CD4-positive, alpha-beta T cell (primary cell): Measurements from ENCODE around the gene TCHP. TPM values are rescaled to one million over a fixed set of nuclear protein-coding genes. Genes with fewer than 3 reads are reported as not detected.

Source experiments
- ATAC-seq: fragments of 200-7000 bp; cut with Tn5 transposase; one replicate; pipeline ENCODE4 v1.10.0; 2022; ENCODE audit warnings: mild to moderate bottlenecking; ENCODE audit not compliant: poor library complexity
- CTCF ChIA-PET: fragments of 350-600 bp; sonication (Branson Sonifier 250); formaldehyde crosslinking; loops from one replicate; lab custom pipeline; 2021; ENCODE audit warnings: antibody characterized with exemption, inconsistent platforms; lab: Charles Lee
- POLR2A ChIA-PET: fragments of 350-600 bp; sonication (Branson Sonifier 250); formaldehyde crosslinking; loops from one replicate; lab custom pipeline; 2021; ENCODE audit warnings: antibody characterized with exemption, inconsistent platforms; lab: Charles Lee
- DNase-seq, 14 experiments: peaks; one replicate each; pipeline ENCODE4 v3.0.0-alpha.2; 2013 to 2020; ENCODE audit warnings: mixed read lengths in 2 of 14
- H3K27ac ChIP-seq, 2 donors: one replicate each; pipeline versions ENCODE4 v1.5.1 to v1.7.0; 2013; ENCODE audit warnings: low read length in 2 of 2, low read depth in 1 of 2, mild to moderate bottlenecking in 1 of 2
- H3K27me3 ChIP-seq, 2 experiments: 1 replicate in 1 of 2; 2 replicates in 1 of 2; pipeline versions ENCODE4 v1.6.1 to v1.7.0; 2013; ENCODE audit warnings: low read length in 2 of 2, control low read depth in 1 of 2, mild to moderate bottlenecking in 1 of 2, moderate library complexity in 1 of 2; ENCODE audit not compliant: insufficient read depth in 2 of 2, control insufficient read depth in 1 of 2
- H3K36me3 ChIP-seq: one replicate; pipeline ENCODE4 v1.6.1; 2013; ENCODE audit warnings: low read length, control low read depth; ENCODE audit not compliant: insufficient read depth
- H3K4me1 ChIP-seq: one replicate; pipeline ENCODE4 v1.6.1; 2013; ENCODE audit warnings: low read length, control low read depth; ENCODE audit not compliant: insufficient read depth
- H3K4me3 ChIP-seq: one replicate; pipeline ENCODE4 v1.5.1; 2013; ENCODE audit warnings: mild to moderate bottlenecking, low read length, moderate library complexity
- H3K9me3 ChIP-seq, 2 experiments: 1 replicate in 1 of 2; 2 replicates in 1 of 2; pipeline versions ENCODE4 v1.6.1 to v1.7.0; 2013; ENCODE audit warnings: low read length in 2 of 2, mild to moderate bottlenecking in 2 of 2, control low read depth in 1 of 2, moderate library complexity in 1 of 2; ENCODE audit not compliant: control insufficient read depth in 1 of 2, insufficient read depth in 1 of 2
- H3K27ac Mint-ChIP-seq: one replicate; pipeline ENCODE4 v1.8.0; 2020; ENCODE audit warnings: mixed read lengths
- H3K27me3 Mint-ChIP-seq: one replicate; pipeline ENCODE4 v1.8.0; 2021; ENCODE audit warnings: mixed read lengths
- H3K36me3 Mint-ChIP-seq: one replicate; pipeline ENCODE4 v1.8.0; 2021; ENCODE audit warnings: low read depth, mixed read lengths
- H3K4me1 Mint-ChIP-seq: one replicate; pipeline ENCODE4 v1.8.0; 2021; ENCODE audit warnings: low read depth, mixed read lengths
- H3K4me3 Mint-ChIP-seq: one replicate; pipeline ENCODE4 v1.8.0; 2020; ENCODE audit warnings: mild to moderate bottlenecking, mixed read lengths
- H3K9me3 Mint-ChIP-seq: one replicate; pipeline ENCODE4 v1.8.0; 2020; ENCODE audit warnings: mixed read lengths
- intact Hi-C, 2 experiments: fragments of 100-400 bp; cut with DNase I in 1 of 2; cut with micrococcal nuclease in 1 of 2; formaldehyde crosslinking; loops; one replicate each; pipeline versions ENCODE4 v1.15.1 to v1.9.0; 2023 to 2025; cut with DNase I, micrococcal nuclease
- total RNA-seq, 174 experiments: library from RNA in 2 of 174; stranded (reverse) in 2 of 174; gene quantifications; one replicate each; pipeline ENCODE4 v1.2.3 and lab custom pipeline; 2021 to 2026
- TF ChIP-seq, protein P1 (sequence below): fragments of 200-600 bp; IDR thresholded peaks from one replicate; pipeline ENCODE4 v1.8.0; 2022; ENCODE audit warnings: antibody characterized with exemption, mild to moderate bottlenecking

TCHP gene
- total RNA-seq, 2 experiments from 2014 or later: 13.2 to 13.6 TPM

DNA sequence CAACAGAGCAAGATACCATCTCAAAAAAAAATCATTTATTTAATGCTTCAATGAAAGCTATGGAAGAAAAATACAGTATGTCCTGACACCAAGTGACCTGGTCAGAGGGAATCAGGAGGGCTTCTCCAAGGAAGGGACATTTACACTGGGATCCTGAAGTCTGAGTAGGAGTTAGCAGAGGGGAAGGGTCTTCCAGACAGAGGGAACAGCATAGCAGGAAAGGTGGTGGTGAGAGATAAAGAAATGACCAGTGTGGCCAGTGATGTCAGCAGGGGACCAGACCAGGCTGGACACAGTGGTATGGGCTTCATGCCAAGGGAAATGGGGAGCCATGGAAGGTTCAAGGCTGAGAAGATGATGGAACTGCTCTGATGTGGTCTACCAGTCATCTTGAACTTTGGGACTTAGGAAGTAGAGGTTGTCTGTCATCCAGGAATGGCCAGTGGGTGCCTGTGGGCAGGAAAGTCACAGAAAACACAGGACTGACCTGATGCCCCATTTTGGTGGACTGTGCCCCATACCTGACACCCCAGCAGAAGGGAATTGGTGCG is 7.8 kb upstream of the TCHP start:
- Histone ChIP-seq H3K27ac (no peak overlapping the region), H3K36me3 (no peaks in the 10 kb centered on the region), H3K4me3 (no peak overlapping the region), H3K4me1 (peaks cover 44% of the 10 kb centered on the region), H3K9me3 (no peaks in the 10 kb centered on the region), H3K27me3 (no peaks in the 10 kb centered on the region)
- DNase-seq (no peak), ATAC-seq (no peak)
- Mint-ChIP-seq H3K4me3 (no peak overlapping the region), H3K36me3 (no peaks in the 10 kb centered on the region), H3K4me1 (peaks cover 37% of the 10 kb centered on the region), H3K27ac (no peak overlapping the region), H3K9me3 (no peaks in the 10 kb centered on the region), H3K27me3 (no peaks in the 10 kb centered on the region)
- TF ChIP-seq, protein P1, sequence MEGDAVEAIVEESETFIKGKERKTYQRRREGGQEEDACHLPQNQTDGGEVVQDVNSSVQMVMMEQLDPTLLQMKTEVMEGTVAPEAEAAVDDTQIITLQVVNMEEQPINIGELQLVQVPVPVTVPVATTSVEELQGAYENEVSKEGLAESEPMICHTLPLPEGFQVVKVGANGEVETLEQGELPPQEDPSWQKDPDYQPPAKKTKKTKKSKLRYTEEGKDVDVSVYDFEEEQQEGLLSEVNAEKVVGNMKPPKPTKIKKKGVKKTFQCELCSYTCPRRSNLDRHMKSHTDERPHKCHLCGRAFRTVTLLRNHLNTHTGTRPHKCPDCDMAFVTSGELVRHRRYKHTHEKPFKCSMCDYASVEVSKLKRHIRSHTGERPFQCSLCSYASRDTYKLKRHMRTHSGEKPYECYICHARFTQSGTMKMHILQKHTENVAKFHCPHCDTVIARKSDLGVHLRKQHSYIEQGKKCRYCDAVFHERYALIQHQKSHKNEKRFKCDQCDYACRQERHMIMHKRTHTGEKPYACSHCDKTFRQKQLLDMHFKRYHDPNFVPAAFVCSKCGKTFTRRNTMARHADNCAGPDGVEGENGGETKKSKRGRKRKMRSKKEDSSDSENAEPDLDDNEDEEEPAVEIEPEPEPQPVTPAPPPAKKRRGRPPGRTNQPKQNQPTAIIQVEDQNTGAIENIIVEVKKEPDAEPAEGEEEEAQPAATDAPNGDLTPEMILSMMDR: no peak
- POLR2A ChIA-PET: no interaction called here
- intact Hi-C loops: no loop called here
- CTCF ChIA-PET: no interaction called here

DNA sequence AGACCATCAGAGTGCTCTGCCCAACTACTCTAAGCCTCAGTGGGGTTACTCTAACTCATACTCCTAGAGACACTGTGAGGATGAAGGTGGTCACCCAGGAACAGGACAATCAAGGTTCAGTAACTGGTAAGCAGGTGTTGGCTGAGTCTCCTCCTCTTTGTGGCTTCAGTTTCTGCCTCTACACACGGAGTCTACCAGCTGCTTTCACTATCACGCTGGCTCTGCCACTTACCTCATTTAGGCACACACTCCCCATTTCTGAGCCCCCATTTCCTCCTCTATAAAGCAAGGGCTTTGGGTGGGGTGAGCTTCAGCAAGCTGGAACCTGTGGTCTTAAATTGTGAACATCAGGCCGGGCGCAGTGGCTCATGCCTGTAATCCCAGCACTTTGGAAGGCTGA is 7.3 kb upstream of the TCHP start:
- intact Hi-C loops: no loop called here
- ChIA-PET CTCF (no interaction called here), POLR2A (no interaction called here)
- TF ChIP-seq, protein P1: no peak
- DNase-seq: peak in 2 of 14 experiments; percentile 21 to 71
- Histone ChIP-seq H3K9me3 (no peaks in the 10 kb centered on the region), H3K27me3 (no peaks in the 10 kb centered on the region), H3K36me3 (no peaks in the 10 kb centered on the region), H3K27ac (no peak overlapping the region), H3K4me1 (peaks cover 38% of the 10 kb centered on the region), H3K4me3 (no peak overlapping the region)
- H3K27me3 Mint-ChIP-seq: no peaks in the 10 kb centered on the region
- no peak for ATAC-seq
- H3K36me3 Mint-ChIP-seq: no peaks in the 10 kb centered on the region
- no peak overlapping the region for H3K4me3 Mint-ChIP-seq
- H3K4me1 Mint-ChIP-seq: peaks cover 32% of the 10 kb centered on the region
- no peak overlapping the region for H3K27ac Mint-ChIP-seq
- no peaks in the 10 kb centered on the region for H3K9me3 Mint-ChIP-seq

DNA sequence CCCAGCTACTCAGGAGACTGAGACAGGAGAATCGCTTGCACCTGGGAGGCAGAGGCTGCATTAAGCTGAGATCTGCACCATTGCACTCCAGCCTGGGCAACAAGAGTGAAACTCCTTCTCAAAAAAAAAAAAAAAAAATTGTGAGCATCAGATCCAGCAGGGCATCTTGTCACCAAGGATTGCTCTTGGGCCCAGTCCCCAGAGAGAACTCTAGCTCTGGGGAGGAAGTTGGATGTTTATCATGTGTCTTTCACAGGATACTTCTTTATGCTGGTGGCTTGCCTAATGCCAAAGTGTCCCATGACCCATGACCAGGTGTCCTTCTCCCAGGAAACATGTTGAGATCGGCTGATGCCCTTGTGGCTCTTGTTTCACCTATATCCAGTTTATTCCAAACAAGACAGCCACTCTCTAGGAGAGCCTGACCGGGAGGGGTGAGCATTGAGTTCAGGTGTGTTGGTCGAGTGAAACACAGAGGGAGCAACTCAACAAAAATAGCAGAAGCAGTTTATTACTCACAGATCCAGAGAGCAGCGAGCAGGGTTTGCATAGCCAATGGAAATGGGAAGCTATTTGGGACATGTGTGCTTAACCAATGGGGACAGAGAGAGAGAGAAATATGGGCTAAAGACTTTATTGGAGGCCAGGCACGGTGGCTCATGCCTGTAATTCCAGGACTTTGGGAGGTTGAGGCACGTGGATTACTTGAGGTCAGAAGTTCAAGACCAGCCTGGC is 6.6 kb upstream of the TCHP start:
- H3K9me3 ChIP-seq: no peaks in the 10 kb centered on the region
- ChIA-PET CTCF (interaction anchor here (0.7 kb wide), 1 partner anchor 35 kb away, joined by 5 read pairs; no protein-coding TSS in a partner anchor), POLR2A (no interaction called here)
- intact Hi-C loops: no loop called here
- peaks cover 32% of the 10 kb centered on the region for H3K4me1 ChIP-seq
- ATAC-seq (no peak), DNase-seq (no peak)
- no peaks in the 10 kb centered on the region for H3K27me3 ChIP-seq
- H3K4me3 ChIP-seq: no peak overlapping the region
- no peaks in the 10 kb centered on the region for H3K36me3 Mint-ChIP-seq
- no peaks in the 10 kb centered on the region for H3K9me3 Mint-ChIP-seq
- H3K4me1 Mint-ChIP-seq: peaks cover 25% of the 10 kb centered on the region
- H3K27ac ChIP-seq: no peak overlapping the region
- H3K27ac Mint-ChIP-seq: no peak overlapping the region
- H3K36me3 ChIP-seq: no peaks in the 10 kb centered on the region
- no peaks in the 10 kb centered on the region for H3K27me3 Mint-ChIP-seq
- TF ChIP-seq, protein P1: no peak
- H3K4me3 Mint-ChIP-seq: no peak overlapping the region
